HCT116 (cell line): ENCODE measurements around the gene RALGAPA1. TPM values are rescaled to one million over a fixed set of nuclear protein-coding genes. Genes with fewer than 3 reads are reported as not detected.

Experiments
- ATAC-seq: fragments of 200-7000 bp; cut with Tn5 transposase; 2 replicates; pipeline ENCODE4 v1.9.1; 2020; ENCODE audit warnings: mild to moderate bottlenecking, moderate library complexity
- BruUV-seq: library from RNA; stranded (reverse); fragments of 400-500 nt; replicated peaks from 2 replicates; lab custom pipeline; 2021; lab: Mats Ljungman, UMichigan
- CTCF ChIA-PET: fragments of 300-600 bp; sonication (Branson Sonifier 250); formaldehyde crosslinking; loops from one replicate; lab custom pipeline; 2021; ENCODE audit warnings: antibody characterized with exemption; lab: Charles Lee
- POLR2A ChIA-PET: fragments of 300-600, 350-600 bp; sonication (Branson Sonifier 250); formaldehyde crosslinking; loops from one replicate; lab custom pipeline; 2021; ENCODE audit warnings: antibody characterized with exemption; lab: Charles Lee
- RAD21 ChIA-PET, 2 experiments: fragments of 300-600 bp; sonication (Branson Sonifier 250); formaldehyde crosslinking; loops; one replicate each; lab custom pipeline; 2023; ENCODE audit warnings: low total read pairs in 2 of 2; ENCODE audit not compliant: uncharacterized antibody in 2 of 2, unreplicated experiment in 2 of 2, low non-redundant PET in 1 of 2; lab: Charles Lee
- DNase-seq: peaks from one replicate; pipeline ENCODE4 v3.0.0-alpha.2; 2010; ENCODE audit warnings: low read depth, low spot score
- H2AFZ ChIP-seq: fragments of 200-600 bp; shearing (Covaris generic), sonication (generic); 2 replicates; pipeline ENCODE4 v1.6.1; 2017; ENCODE audit warnings: low read depth, mixed run types, mixed read lengths, antibody characterized with exemption, low read length; ENCODE audit not compliant: poor library complexity, severe bottlenecking
- H3K27ac ChIP-seq: 2 replicates; pipeline ENCODE4 v1.5.1; 2012; ENCODE audit warnings: low read depth, low read length
- H3K27me3 ChIP-seq: fragments of 200-600 bp; sonication (generic); 2 replicates; pipeline ENCODE4 v1.6.1; 2016; ENCODE audit warnings: mixed run types, low read length, mixed read lengths; ENCODE audit not compliant: insufficient read depth
- H3K36me3 ChIP-seq, 2 experiments: fragments of 200-500 bp in 1 of 2; fragments of 200-600 bp in 1 of 2; sonication (Bioruptor generic) in 1 of 2; sonication (generic) in 1 of 2; 2 replicates each; pipeline versions ENCODE4 v1.5.1 to v1.6.1; 2014 to 2016; ENCODE audit warnings: low read length in 2 of 2, inconsistent platforms in 1 of 2, mixed read lengths in 1 of 2, mixed run types in 1 of 2; ENCODE audit not compliant: insufficient read depth in 2 of 2, control insufficient read depth in 1 of 2
- H3K4me1 ChIP-seq, 2 experiments: fragments of 200-600 bp in 1 of 2; sonication (generic) in 1 of 2; 2 replicates each; pipeline versions ENCODE4 v1.5.1 to v1.6.1; 2012 to 2017; ENCODE audit warnings: low read length in 2 of 2, inconsistent platforms in 1 of 2, mild to moderate bottlenecking in 1 of 2, mixed read lengths in 1 of 2, mixed run types in 1 of 2, moderate library complexity in 1 of 2; ENCODE audit not compliant: insufficient read depth in 2 of 2, control insufficient read depth in 1 of 2
- H3K4me2 ChIP-seq: fragments of 200-600 bp; sonication (generic); 2 replicates; pipeline ENCODE4 v1.6.1; 2017; ENCODE audit warnings: mixed run types, low read length, mixed read lengths
- H3K4me3 ChIP-seq, 2 experiments: fragments of 200-600 bp in 1 of 2; sonication (generic) in 1 of 2; replicated peaks in 1 of 2; 2 replicates each; pipeline ENCODE4 v1.5.1; 2011 to 2016; ENCODE audit warnings: low read length in 2 of 2, control low read depth in 1 of 2, low read depth in 1 of 2, mild to moderate bottlenecking in 1 of 2, mixed read lengths in 1 of 2, mixed run types in 1 of 2
- H3K79me2 ChIP-seq: fragments of 200-600 bp; sonication (generic); 2 replicates; pipeline ENCODE4 v1.6.1; 2017; ENCODE audit warnings: mild to moderate bottlenecking, mixed run types, low read length, moderate library complexity, mixed read lengths; ENCODE audit not compliant: insufficient read depth
- H3K9ac ChIP-seq: fragments of 200-600 bp; sonication (generic); 2 replicates; pipeline ENCODE4 v1.6.1; 2016; ENCODE audit warnings: low read length, mixed read lengths
- H3K9me2 ChIP-seq: fragments of 200-600 bp; sonication (generic), shearing (Covaris generic); 2 replicates; pipeline ENCODE4 v1.6.1; 2017; ENCODE audit warnings: mixed run types, mild to moderate bottlenecking, moderate library complexity; ENCODE audit not compliant: insufficient read depth
- H3K9me3 ChIP-seq, 2 experiments: fragments of 200-500 bp in 1 of 2; fragments of 200-600 bp in 1 of 2; sonication (Bioruptor generic) in 1 of 2; sonication (generic) in 1 of 2; 2 replicates each; pipeline ENCODE4 v1.6.1; 2014 to 2017; ENCODE audit warnings: low read length in 2 of 2, mixed read lengths in 2 of 2, inconsistent platforms in 1 of 2, low read depth in 1 of 2, mild to moderate bottlenecking in 1 of 2, mixed run types in 1 of 2, moderate library complexity in 1 of 2; ENCODE audit not compliant: control insufficient read depth in 1 of 2, insufficient read depth in 1 of 2
- H4K20me1 ChIP-seq: fragments of 200-600 bp; sonication (generic), shearing (Covaris generic); 2 replicates; pipeline ENCODE4 v1.6.1; 2017; ENCODE audit warnings: mixed run types, mild to moderate bottlenecking, moderate library complexity; ENCODE audit not compliant: insufficient read depth
- CEBPB ChIP-seq: IDR thresholded peaks from 2 replicates; pipeline ENCODE4 v1.6.1; 2012; ENCODE audit warnings: low read depth
- ELF1 ChIP-seq: IDR thresholded peaks from 2 replicates; pipeline ENCODE4 v1.6.1; 2012; ENCODE audit warnings: low read depth, borderline replicate concordance
- EZH2phosphoT487 ChIP-seq: fragments of 200-600 bp; IDR thresholded peaks from 2 replicates; pipeline ENCODE4 v1.6.1; 2018; ENCODE audit warnings: antibody characterized with exemption, borderline replicate concordance
- FOSL1 ChIP-seq: IDR thresholded peaks from 2 replicates; pipeline ENCODE4 v1.6.1; 2012; ENCODE audit warnings: low read depth
- POLR2AphosphoS5 ChIP-seq: IDR thresholded peaks from 2 replicates; pipeline ENCODE4 v1.6.1; 2011; ENCODE audit warnings: mild to moderate bottlenecking, low read depth, low read length, moderate library complexity
- RAD21 ChIP-seq: IDR thresholded peaks from 2 replicates; pipeline ENCODE4 v1.6.1; 2012; ENCODE audit warnings: low read depth, mild to moderate bottlenecking
- SIN3A ChIP-seq: IDR thresholded peaks from 2 replicates; pipeline ENCODE4 v1.6.1; 2012; ENCODE audit warnings: low read depth
- TCF7L2 ChIP-seq: IDR thresholded peaks from 2 replicates; pipeline ENCODE4 v1.7.0; 2011; ENCODE audit warnings: borderline replicate concordance, inconsistent platforms; ENCODE audit not compliant: insufficient read depth, insufficient read length; ENCODE audit errors: extremely low read depth
- intact Hi-C: fragments of 100-400 bp; cut with micrococcal nuclease; formaldehyde crosslinking; loops from 2 replicates; pipeline ENCODE4 v1.10.0; 2022
- total RNA-seq: library from RNA; stranded (reverse); gene quantifications from one replicate; pipeline ENCODE4 v1.2.1, GENCODE V29; 2021; ENCODE audit not compliant: unreplicated experiment
- TF ChIP-seq, protein P1 (sequence below): IDR thresholded peaks from 2 replicates; pipeline ENCODE4 v1.6.1; 2012
- TF ChIP-seq, protein P2 (sequence below), 3 experiments: fragments of 200-600 bp in 1 of 3; sonication (generic) in 1 of 3; IDR thresholded peaks in 2 of 3; conservative IDR thresholded peaks in 1 of 3; 2 replicates each; pipeline ENCODE4 v1.5.1; 2012 to 2017; ENCODE audit warnings: low read depth in 2 of 3, low read length in 2 of 3, antibody characterized with exemption in 1 of 3, borderline replicate concordance in 1 of 3, control low read depth in 1 of 3, mild to moderate bottlenecking in 1 of 3, mixed read lengths in 1 of 3, mixed run types in 1 of 3, moderate library complexity in 1 of 3; ENCODE audit not compliant: insufficient read depth in 1 of 3
- TF ChIP-seq, protein P3 (sequence below): IDR thresholded peaks from 2 replicates; pipeline ENCODE4 v1.6.1; 2012

The RALGAPA1 gene
- total RNA-seq, 1 experiment from 2014 or later = 29.3 TPM

DNA sequence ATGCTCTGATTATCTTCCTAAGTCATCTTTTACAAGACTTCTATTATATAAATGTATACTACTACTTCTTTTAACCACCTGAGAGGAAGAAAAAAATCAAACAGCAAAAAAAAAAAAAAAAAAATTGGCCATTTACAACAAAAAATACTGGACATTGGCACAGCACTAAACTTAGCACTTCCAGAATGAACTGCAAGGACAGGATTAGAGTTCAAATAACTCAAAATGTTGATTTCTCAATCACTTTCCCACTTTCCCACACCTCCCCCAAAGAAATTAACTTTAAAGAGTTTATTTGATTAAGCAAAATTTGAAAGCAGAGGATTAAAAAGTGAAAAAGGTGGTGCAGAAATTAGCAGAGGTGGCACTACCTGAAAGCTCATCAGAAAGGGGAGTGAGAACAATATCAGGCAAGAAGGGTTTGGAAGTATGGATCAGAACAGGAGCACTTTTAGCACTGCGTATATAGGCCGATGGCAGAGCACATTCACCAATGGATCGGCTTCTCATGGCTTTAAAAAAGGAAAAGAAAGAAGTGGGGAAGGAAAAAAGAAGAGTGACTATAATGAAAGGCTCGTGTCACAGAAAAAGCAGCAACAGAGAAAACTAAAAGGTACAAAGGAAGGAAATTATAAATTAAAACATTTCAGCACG, 109.2 kb downstream of the RALGAPA1 start:
- TF ChIP-seq, protein P1, sequence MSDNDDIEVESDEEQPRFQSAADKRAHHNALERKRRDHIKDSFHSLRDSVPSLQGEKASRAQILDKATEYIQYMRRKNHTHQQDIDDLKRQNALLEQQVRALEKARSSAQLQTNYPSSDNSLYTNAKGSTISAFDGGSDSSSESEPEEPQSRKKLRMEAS = no peak
- no peak for TF ChIP-seq SIN3A
- TF ChIP-seq, protein P2, sequence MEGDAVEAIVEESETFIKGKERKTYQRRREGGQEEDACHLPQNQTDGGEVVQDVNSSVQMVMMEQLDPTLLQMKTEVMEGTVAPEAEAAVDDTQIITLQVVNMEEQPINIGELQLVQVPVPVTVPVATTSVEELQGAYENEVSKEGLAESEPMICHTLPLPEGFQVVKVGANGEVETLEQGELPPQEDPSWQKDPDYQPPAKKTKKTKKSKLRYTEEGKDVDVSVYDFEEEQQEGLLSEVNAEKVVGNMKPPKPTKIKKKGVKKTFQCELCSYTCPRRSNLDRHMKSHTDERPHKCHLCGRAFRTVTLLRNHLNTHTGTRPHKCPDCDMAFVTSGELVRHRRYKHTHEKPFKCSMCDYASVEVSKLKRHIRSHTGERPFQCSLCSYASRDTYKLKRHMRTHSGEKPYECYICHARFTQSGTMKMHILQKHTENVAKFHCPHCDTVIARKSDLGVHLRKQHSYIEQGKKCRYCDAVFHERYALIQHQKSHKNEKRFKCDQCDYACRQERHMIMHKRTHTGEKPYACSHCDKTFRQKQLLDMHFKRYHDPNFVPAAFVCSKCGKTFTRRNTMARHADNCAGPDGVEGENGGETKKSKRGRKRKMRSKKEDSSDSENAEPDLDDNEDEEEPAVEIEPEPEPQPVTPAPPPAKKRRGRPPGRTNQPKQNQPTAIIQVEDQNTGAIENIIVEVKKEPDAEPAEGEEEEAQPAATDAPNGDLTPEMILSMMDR (IDR thresholded peaks at IDR 0.05 in 2 of 3, conservative IDR thresholded peaks at IDR 0.05 in 1 of 3; ENCODE audit: borderline replicate concordance in 1 of 3, insufficient read depth in 1 of 3, low read depth in 2 of 3, low read length in 2 of 3) = no peak
- TF ChIP-seq, protein P3, sequence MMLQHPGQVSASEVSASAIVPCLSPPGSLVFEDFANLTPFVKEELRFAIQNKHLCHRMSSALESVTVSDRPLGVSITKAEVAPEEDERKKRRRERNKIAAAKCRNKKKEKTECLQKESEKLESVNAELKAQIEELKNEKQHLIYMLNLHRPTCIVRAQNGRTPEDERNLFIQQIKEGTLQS = no peak
- no peak for TF ChIP-seq FOSL1
- TF ChIP-seq RAD21 = no peak
- H4K20me1 ChIP-seq = no peaks in the 10 kb centered on the region
- H3K27me3 ChIP-seq = no peaks in the 10 kb centered on the region
- no peaks in the 10 kb centered on the region for H3K79me2 ChIP-seq
- no TSS peak for BruUV-seq
- no peak overlapping the region for H3K4me2 ChIP-seq
- CTCF ChIA-PET = no interaction called here
- H2AFZ ChIP-seq = no peak overlapping the region
- H3K4me3 ChIP-seq = no peak overlapping the region
- H3K9me2 ChIP-seq = no peaks in the 10 kb centered on the region
- no peaks in the 10 kb centered on the region for H3K36me3 ChIP-seq
- no peaks in the 10 kb centered on the region for H3K9me3 ChIP-seq
- RAD21 ChIA-PET = no interaction called here
- H3K9ac ChIP-seq = no peak overlapping the region
- intact Hi-C loops = no loop called here
- H3K27ac ChIP-seq = no peak overlapping the region
- no peak for DNase-seq
- H3K4me1 ChIP-seq = no peaks in the 10 kb centered on the region
- POLR2A ChIA-PET = no interaction called here
- no peak for ATAC-seq

DNA sequence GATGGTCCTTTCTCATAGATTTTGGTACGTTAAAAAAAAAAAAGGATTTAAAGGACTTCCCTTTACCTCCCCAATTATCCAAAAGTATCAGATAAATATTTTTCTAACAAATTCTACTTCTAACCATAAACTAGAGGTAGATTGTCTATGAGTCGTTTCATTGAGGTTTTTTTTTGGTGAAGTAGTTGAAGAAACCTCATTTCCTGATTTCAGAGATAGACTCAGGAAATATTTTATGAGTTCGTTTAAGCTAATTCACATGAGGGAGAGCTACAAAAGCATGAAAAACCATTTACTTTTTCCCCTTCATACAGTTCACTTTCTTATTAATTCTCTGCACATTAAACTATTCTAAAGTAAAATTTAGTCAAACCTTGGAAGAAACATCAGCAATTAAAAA, 112.5 kb downstream of the RALGAPA1 start:
- H3K4me3 ChIP-seq = no peak overlapping the region
- H3K4me1 ChIP-seq = no peaks in the 10 kb centered on the region
- TF ChIP-seq ELF1 (no peak), POLR2AphosphoS5 (no peak), TCF7L2 (no peak), CEBPB (no peak), EZH2phosphoT487 (no peak)
- ChIA-PET POLR2A (no interaction called here), CTCF (interaction anchor here (2.2 kb wide), 1 partner anchor 10 kb away, joined by 6 read pairs; no protein-coding TSS in a partner anchor), RAD21 (interaction anchor here in 1 of 2 experiments (0.7 kb wide), 1 partner anchor 258 kb away, joined by 4 read pairs; no protein-coding TSS in a partner anchor)
- no peak overlapping the region for H3K4me2 ChIP-seq
- no peak for ATAC-seq
- H3K27ac ChIP-seq = no peak overlapping the region
- BruUV-seq = no TSS peak
- no peaks in the 10 kb centered on the region for H3K9me3 ChIP-seq
- no peaks in the 10 kb centered on the region for H3K9me2 ChIP-seq
- no peaks in the 10 kb centered on the region for H3K27me3 ChIP-seq
- H3K9ac ChIP-seq = no peak overlapping the region
- DNase-seq = no peak
- H3K36me3 ChIP-seq = no peaks in the 10 kb centered on the region
- no peaks in the 10 kb centered on the region for H3K79me2 ChIP-seq
- intact Hi-C loops = no loop called here
- H2AFZ ChIP-seq = no peak overlapping the region
- H4K20me1 ChIP-seq = 0 out of 2 replicates have a peak, but pooled peaks cover 3% of the 10 kb centered on the region
